Measurements from ENCODE around the gene NEU4. TPM values are rescaled to one million over a fixed set of nuclear protein-coding genes. Genes with fewer than 3 reads are reported as not detected.
"Not testable (repeated sequence)": the region's sequence is repeated elsewhere in the genome, so short reads cannot be mapped to it uniquely, and the experiment has no call there.

The NEU4 gene
- total RNA-seq, 1 experiment from 2014 or later: 0.70 TPM

DNA sequence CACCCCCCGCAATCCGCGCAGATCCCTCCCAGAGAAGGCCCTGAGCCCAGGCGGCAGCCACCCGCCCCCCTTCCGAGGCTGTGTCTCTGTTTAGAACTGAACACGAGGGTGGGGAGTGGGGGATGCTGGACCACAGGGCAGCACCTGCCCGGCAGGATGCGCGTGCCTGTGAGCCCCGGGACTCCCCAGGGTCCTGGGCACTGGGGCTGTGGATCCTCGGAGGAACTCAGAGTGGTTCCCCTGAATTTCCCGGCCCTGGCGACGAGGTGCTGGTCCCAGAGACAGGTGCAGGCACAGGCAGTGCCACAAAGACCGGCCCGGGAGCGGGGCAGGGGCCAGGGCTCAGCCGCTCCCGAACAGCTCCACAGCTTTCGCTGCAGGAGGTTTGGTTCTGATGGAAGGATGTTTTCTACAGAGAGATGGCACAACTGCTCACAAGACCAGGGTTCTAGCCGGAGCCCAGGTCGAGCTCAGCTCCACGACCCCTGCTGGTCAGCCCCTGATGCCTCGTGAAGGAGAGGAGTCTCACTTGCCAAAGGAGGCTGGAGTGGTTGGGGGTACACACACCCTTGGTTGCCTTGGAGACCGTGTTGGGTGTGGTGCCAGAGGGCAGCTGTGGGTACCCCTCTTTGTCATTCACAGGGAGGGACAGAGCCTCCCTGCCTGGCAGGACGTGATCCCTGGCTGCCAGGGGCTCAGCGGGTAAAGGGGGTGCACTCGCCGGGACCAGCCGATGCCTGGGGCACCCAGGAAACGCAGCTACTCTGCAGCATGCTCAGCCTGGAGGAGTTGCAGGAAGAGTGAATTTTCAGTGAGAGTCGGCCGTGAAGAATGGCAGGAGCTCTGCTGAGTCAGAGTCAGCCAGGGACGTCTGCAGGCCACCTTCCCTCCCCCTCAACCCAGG lies 4.4 kb upstream of the NEU4 start:
- H2AFZ ChIP-seq (ENCODE audit: low read length): no peak overlapping the region
- H2BK12ac ChIP-seq (ENCODE audit: insufficient read length, low read depth, low read length): no peak overlapping the region
- H3K18ac ChIP-seq (ENCODE audit: insufficient read length, low read depth, low read length): no peak overlapping the region
- H3K27ac ChIP-seq (ENCODE audit: insufficient read length, low read depth, low read length): no peak overlapping the region
- H3K9ac ChIP-seq (ENCODE audit: extremely low read depth, insufficient read length, low read length): no peak overlapping the region
- no peak overlapping the region for H2BK5ac ChIP-seq (ENCODE audit: insufficient read length, low read length)
- H3K79me2 ChIP-seq (ENCODE audit: insufficient read depth, low read length): no peaks in the 10 kb centered on the region
- H3K56ac ChIP-seq (ENCODE audit: insufficient read length, low read depth, low read length): no peak overlapping the region
- no peak overlapping the region for H3T11ph ChIP-seq (ENCODE audit: low read length)
- no peaks in the 10 kb centered on the region for H3K79me1 ChIP-seq (ENCODE audit: insufficient read depth, low read depth, low read length, poor library complexity, severe bottlenecking)
- H3K23ac ChIP-seq (ENCODE audit: insufficient read length, low read depth, low read length): no peak overlapping the region
- peak overlapping the region; percentile 36 for H3K4me2 ChIP-seq (ENCODE audit: insufficient read depth, insufficient read length, low read length)
- H3K14ac ChIP-seq (ENCODE audit: insufficient read depth, low read length): peak overlapping the region; percentile 62
- H4K8ac ChIP-seq (replicated peaks; ENCODE audit: insufficient read length, low read depth, low read length): no peak overlapping the region
- no peak overlapping the region for H2AK5ac ChIP-seq (ENCODE audit: insufficient read length, low read length)
- Mint-ChIP-seq H3K36me3 (ENCODE audit: insufficient read depth in 1 of 3, low read depth in 3 of 3) (no peaks in the 10 kb centered on the region), H3K4me3 (peak overlapping the region in 1 of 2 experiments; percentile 22; a peak in 2 of 5 replicates), H3K27me3 (ENCODE audit: low read depth) (peaks cover 34% of the 10 kb centered on the region), H3K9me3 (no peaks in the 10 kb centered on the region), H3K4me1 (peaks cover 12 to 38% of the 10 kb centered on the region in 2 experiments), H3K27ac (no peak overlapping the region)
- no peaks in the 10 kb centered on the region for H3K9me3 ChIP-seq (ENCODE audit: control insufficient read depth, low read depth, low read length)
- H2BK120ac ChIP-seq (ENCODE audit: low read depth, low read length, poor library complexity, severe bottlenecking): no peak overlapping the region
- peaks cover 9% of the 10 kb centered on the region; the same call in 1 of the 2 replicates for H3K27me3 ChIP-seq (ENCODE audit: insufficient read depth, low read length)
- H4K20me1 ChIP-seq (ENCODE audit: control insufficient read depth, insufficient read depth, insufficient read length): no peaks in the 10 kb centered on the region
- no peak overlapping the region for H4K91ac ChIP-seq (ENCODE audit: insufficient read length, low read depth, low read length)
- no peak overlapping the region for H3K4ac ChIP-seq (ENCODE audit: low read depth, low read length)
- H2BK15ac ChIP-seq (ENCODE audit: low read depth, low read length): no peak overlapping the region
- TF ChIP-seq CTCF (conservative IDR thresholded peaks at IDR 0.05): peak; percentile 26; the same call in 1 of the 3 replicates
- H3K4me1 ChIP-seq (ENCODE audit: insufficient read depth, low read length): peaks cover 8% of the 10 kb centered on the region
- H2BK20ac ChIP-seq (ENCODE audit: low read depth, low read length, poor library complexity, severe bottlenecking): peak overlapping the region; percentile 65
- H4K5ac ChIP-seq (ENCODE audit: insufficient read length, low read depth, low read length): no peak overlapping the region
- no CpG with 5 or more reads among the region's 35 CpGs for WGBS (ENCODE audit: extremely low coverage, insufficient read length, low lambda C conversion rate)
- peak; percentile 58 for DNase-seq
- H3K23me2 ChIP-seq (ENCODE audit: insufficient read length, low read depth, low read length, poor library complexity, severe bottlenecking): no peaks in the 10 kb centered on the region

DNA sequence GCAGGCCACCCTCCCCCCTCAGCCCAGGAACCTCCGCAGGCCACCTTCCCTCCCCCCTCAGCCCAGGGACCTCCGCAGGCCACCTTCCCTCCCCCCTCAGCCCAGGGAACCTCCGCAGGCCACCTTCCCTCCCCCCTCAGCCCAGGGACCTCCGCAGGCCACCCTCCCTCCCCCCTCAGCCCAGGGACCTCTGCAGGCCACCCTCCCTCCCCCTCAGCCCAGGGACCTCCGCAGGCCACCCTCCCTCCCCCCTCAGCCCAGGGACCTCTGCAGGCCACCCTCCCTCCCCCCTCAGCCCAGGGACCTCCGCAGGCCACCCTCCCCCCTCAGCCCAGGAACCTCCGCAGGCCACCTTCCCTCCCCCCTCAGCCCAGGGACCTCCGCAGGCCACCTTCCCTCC lies 2.8 kb upstream of the NEU4 start:
- not testable (repeated sequence) for H3T11ph ChIP-seq (ENCODE audit: low read length); H3K56ac ChIP-seq (ENCODE audit: insufficient read length, low read depth, low read length); H3K4ac ChIP-seq (ENCODE audit: low read depth, low read length); H3K4me3 Mint-ChIP-seq; H3K4me2 ChIP-seq (ENCODE audit: insufficient read depth, insufficient read length, low read length); H2BK5ac ChIP-seq (ENCODE audit: insufficient read length, low read length); H3K27ac ChIP-seq (ENCODE audit: insufficient read length, low read depth, low read length); H3K36me3 Mint-ChIP-seq (ENCODE audit: insufficient read depth in 1 of 3, low read depth in 3 of 3); H4K20me1 ChIP-seq (ENCODE audit: control insufficient read depth, insufficient read depth, insufficient read length); H2BK20ac ChIP-seq (ENCODE audit: low read depth, low read length, poor library complexity, severe bottlenecking); H2BK15ac ChIP-seq (ENCODE audit: low read depth, low read length); H3K27me3 ChIP-seq (ENCODE audit: insufficient read depth, low read length); H3K9me3 Mint-ChIP-seq; H2AK5ac ChIP-seq (ENCODE audit: insufficient read length, low read length); H3K9me3 ChIP-seq (ENCODE audit: control insufficient read depth, low read depth, low read length); H4K5ac ChIP-seq (ENCODE audit: insufficient read length, low read depth, low read length); H3K79me2 ChIP-seq (ENCODE audit: insufficient read depth, low read length); H3K79me1 ChIP-seq (ENCODE audit: insufficient read depth, low read depth, low read length, poor library complexity, severe bottlenecking); H3K4me1 ChIP-seq (ENCODE audit: insufficient read depth, low read length); H2AFZ ChIP-seq (ENCODE audit: low read length); H3K14ac ChIP-seq (ENCODE audit: insufficient read depth, low read length); H3K18ac ChIP-seq (ENCODE audit: insufficient read length, low read depth, low read length); H3K27ac Mint-ChIP-seq; H3K23me2 ChIP-seq (ENCODE audit: insufficient read length, low read depth, low read length, poor library complexity, severe bottlenecking); H2BK120ac ChIP-seq (ENCODE audit: low read depth, low read length, poor library complexity, severe bottlenecking); H2BK12ac ChIP-seq (ENCODE audit: insufficient read length, low read depth, low read length); H4K91ac ChIP-seq (ENCODE audit: insufficient read length, low read depth, low read length); H4K8ac ChIP-seq (replicated peaks; ENCODE audit: insufficient read length, low read depth, low read length); H3K23ac ChIP-seq (ENCODE audit: insufficient read length, low read depth, low read length); H3K9ac ChIP-seq (ENCODE audit: extremely low read depth, insufficient read length, low read length)
- no CpG with 5 or more reads among the region's 8 CpGs for WGBS (ENCODE audit: extremely low coverage, insufficient read length, low lambda C conversion rate)
- Mint-ChIP-seq H3K27me3 (ENCODE audit: low read depth) (peaks cover 33% of the 10 kb centered on the region), H3K4me1 (peaks cover 12 to 37% of the 10 kb centered on the region in 2 experiments)
- DNase-seq: peak; percentile 36
